Common myeloid progenitor, CD34-positive (primary cell): ENCODE results near the gene RPN2.

ENCODE experiments used
- CTCF ChIA-PET: fragments of 350-600 bp; sonication (Branson Sonifier 250); formaldehyde crosslinking; loops from one replicate; lab custom pipeline; 2021; ENCODE audit warnings: antibody characterized with exemption; lab: Charles Lee
- POLR2A ChIA-PET: fragments of 350-600 bp; sonication (Branson Sonifier 250); formaldehyde crosslinking; loops from one replicate; lab custom pipeline; 2021; ENCODE audit warnings: antibody characterized with exemption; lab: Charles Lee
- DNase-seq, 3 donors: peaks; one replicate each; pipeline versions ENCODE4 v3.0.0 to v3.0.0-alpha.2; 2013
- H3K27ac ChIP-seq, 2 experiments: 1 replicate in 1 of 2; 2 replicates in 1 of 2; pipeline ENCODE4 v1.7.0; 2013; ENCODE audit warnings: inconsistent platforms in 2 of 2, low read length in 2 of 2, mild to moderate bottlenecking in 2 of 2, low read depth in 1 of 2, moderate library complexity in 1 of 2; ENCODE audit not compliant: severe bottlenecking in 2 of 2, insufficient read depth in 1 of 2, poor library complexity in 1 of 2
- H3K27me3 ChIP-seq, 5 experiments: replicated peaks in 2 of 5; 1 replicate in 3 of 5; 2 replicates in 2 of 5; pipeline versions ENCODE4 v1.6.1 to v1.7.0; 2013; ENCODE audit warnings: low read length in 4 of 5, mild to moderate bottlenecking in 2 of 5, moderate library complexity in 2 of 5, inconsistent platforms in 1 of 5; ENCODE audit not compliant: insufficient read depth in 5 of 5, control insufficient read depth in 4 of 5
- H3K36me3 ChIP-seq, 4 experiments: 1 replicate in 2 of 4; 2 replicates in 2 of 4; pipeline versions ENCODE4 v1.6.1 to v1.7.0; 2013; ENCODE audit warnings: low read length in 3 of 4, control low read depth in 1 of 4, mild to moderate bottlenecking in 1 of 4; ENCODE audit not compliant: control insufficient read depth in 4 of 4, insufficient read depth in 4 of 4
- H3K4me1 ChIP-seq, 4 experiments: 1 replicate in 3 of 4; 2 replicates in 1 of 4; pipeline versions ENCODE4 v1.6.1 to v1.7.1; 2013; ENCODE audit warnings: low read length in 3 of 4, mild to moderate bottlenecking in 3 of 4, control low read depth in 1 of 4, inconsistent platforms in 1 of 4, moderate library complexity in 1 of 4; ENCODE audit not compliant: control insufficient read depth in 4 of 4, insufficient read depth in 4 of 4; ENCODE audit errors: control extremely low read depth in 1 of 4
- H3K4me3 ChIP-seq, 7 experiments: 1 replicate in 4 of 7; 2 replicates in 3 of 7; pipeline versions ENCODE4 v1.5.1 to v1.7.0; 2013; ENCODE audit warnings: mild to moderate bottlenecking in 7 of 7, low read length in 6 of 7, moderate library complexity in 6 of 7, inconsistent platforms in 2 of 7, low read depth in 2 of 7, control low read depth in 1 of 7; ENCODE audit not compliant: insufficient read depth in 4 of 7, control insufficient read depth in 1 of 7; ENCODE audit errors: extremely low read depth in 1 of 7
- H3K9me3 ChIP-seq, 5 experiments: 1 replicate in 4 of 5; 2 replicates in 1 of 5; pipeline versions ENCODE4 v1.6.1 to v1.7.1; 2013; ENCODE audit warnings: low read length in 4 of 5, mild to moderate bottlenecking in 2 of 5, inconsistent platforms in 1 of 5, low read depth in 1 of 5, moderate library complexity in 1 of 5; ENCODE audit not compliant: control insufficient read depth in 4 of 5, insufficient read depth in 2 of 5; ENCODE audit errors: control extremely low read depth in 1 of 5
- whole genome bisulfite sequencing: methylation state at CpG from one replicate; pipeline ENCODE4 v1.1.5; 2013; ENCODE audit not compliant: insufficient coverage; 5-methylcytosine and 5-hydroxymethylcytosine counted together

Gene RPN2

GRCh38 chr20:37237656-37238055 lies 58.5 kb downstream of the RPN2 start:
- ChIA-PET CTCF (interaction anchor here (1.0 kb wide), 1 partner anchor 12 kb away, joined by 4 read pairs; no protein-coding TSS in a partner anchor), POLR2A (no interaction called here)
- Histone ChIP-seq H3K27me3 (no peaks in the 10 kb centered on the region), H3K36me3 (peaks cover 37 to 97% (median 81%) of the 10 kb centered on the region in 4 experiments), H3K4me1 (no peaks in the 10 kb centered on the region), H3K4me3 (no peak overlapping the region), H3K27ac (no peak overlapping the region), H3K9me3 (no peaks in the 10 kb centered on the region)
- no peak for DNase-seq
- 97% methylated on average over 4 of the region's 5 CpGs for WGBS

DNA sequence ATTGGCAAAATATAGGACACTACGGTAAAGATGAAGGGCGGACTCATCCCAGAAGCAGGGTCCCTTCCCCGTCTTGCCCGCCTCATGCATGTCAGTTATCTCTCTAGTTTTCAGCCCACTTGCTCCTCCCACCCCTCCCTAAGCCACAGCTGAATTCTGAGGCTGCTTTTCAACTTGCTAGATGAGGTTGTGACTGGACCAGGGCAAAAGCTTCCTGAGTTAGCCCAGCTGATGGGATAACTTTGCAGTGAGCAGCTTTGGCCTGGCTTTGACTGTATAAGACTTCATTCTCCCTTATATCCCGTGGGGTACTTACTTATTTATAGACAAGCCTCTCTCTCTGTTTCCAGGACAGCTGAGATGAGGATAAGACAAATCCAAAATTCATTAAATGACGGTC lies 59.3 kb downstream of the RPN2 start:
- no peak for DNase-seq
- Histone ChIP-seq H3K4me3 (no peak overlapping the region), H3K27me3 (no peaks in the 10 kb centered on the region), H3K4me1 (no peaks in the 10 kb centered on the region), H3K9me3 (no peaks in the 10 kb centered on the region), H3K36me3 (peaks cover 37 to 98% (median 80%) of the 10 kb centered on the region in 4 experiments), H3K27ac (no peak overlapping the region)
- POLR2A ChIA-PET, result no interaction called here
- CTCF ChIA-PET, result interaction anchor here (1.0 kb wide), 1 partner anchor 11 kb away, joined by 4 read pairs; no protein-coding TSS in a partner anchor
- WGBS, result 100% methylated on average over 5 of the region's 6 CpGs

DNA sequence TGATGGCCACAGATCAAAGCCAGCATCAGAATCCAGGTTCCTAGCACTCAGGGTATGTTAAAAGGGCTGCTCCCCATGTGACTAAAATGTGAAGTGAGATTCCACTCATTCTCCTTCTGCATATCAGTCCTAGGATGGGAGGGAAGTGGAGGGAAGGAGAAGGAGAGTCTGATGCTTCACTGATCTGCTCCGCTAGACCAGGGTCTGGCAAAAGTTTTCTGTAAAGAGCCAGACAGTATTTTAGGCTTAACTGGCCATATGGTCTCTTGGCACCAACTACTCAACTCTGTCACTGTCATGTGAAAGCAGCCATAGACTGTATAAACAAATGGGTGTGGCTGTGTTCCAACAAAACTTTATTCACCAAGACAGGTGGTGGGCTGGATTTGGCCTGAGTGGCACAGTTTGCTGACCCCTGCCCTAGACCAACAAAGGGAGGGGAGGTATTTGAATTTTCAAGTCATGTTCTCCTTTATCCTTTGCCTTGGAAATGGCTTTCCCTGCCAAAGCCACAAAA lies 59.9 kb downstream of the RPN2 start:
- no peak for DNase-seq
- Histone ChIP-seq H3K27me3 (no peaks in the 10 kb centered on the region), H3K4me3 (no peak overlapping the region), H3K36me3 (peaks cover 33 to 98% (median 79%) of the 10 kb centered on the region in 4 experiments), H3K9me3 (no peaks in the 10 kb centered on the region), H3K27ac (no peak overlapping the region), H3K4me1 (no peaks in the 10 kb centered on the region)
- ChIA-PET POLR2A (no interaction called here), CTCF (no interaction called here)
- WGBS, result no CpG with 5 or more reads among the region's 1 CpG

DNA sequence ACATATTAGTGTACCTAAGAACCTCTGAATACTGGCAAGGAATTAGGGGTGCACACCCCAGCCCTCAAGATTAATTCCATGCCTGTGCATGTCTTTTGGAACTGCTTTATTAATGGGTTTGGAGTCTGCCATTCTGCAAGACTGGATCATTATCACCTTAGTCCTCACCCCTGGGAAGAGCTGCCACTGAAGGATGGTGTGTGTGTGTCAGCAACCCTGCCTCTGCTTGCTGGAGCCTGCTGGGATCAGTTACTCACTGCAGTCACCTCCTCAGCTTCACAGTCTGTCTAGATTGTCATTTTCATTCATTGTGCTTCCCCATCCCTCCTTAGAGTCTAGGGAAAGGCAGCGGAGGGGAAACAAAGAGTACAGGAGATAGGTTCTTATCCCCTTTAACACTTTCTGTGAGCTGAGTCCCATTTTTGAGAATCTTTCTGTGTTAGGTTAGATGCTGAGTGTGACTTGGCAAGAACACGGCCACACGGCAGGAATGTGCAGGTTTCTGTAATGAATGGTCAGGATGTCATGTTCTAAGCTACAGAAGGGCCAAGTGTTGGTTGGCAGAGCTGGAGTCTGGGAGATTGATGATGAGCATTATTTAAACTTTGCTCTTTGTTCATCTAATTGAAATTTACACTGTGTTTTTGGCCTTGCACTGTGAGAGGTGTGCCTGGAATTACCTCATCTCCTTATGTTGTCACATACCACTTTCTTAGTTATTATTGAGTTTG lies 61.4 kb downstream of the RPN2 start:
- 93% methylated on average over 2 of the region's 3 CpGs for WGBS
- DNase-seq, result no peak
- CTCF ChIA-PET, result no interaction called here
- Histone ChIP-seq H3K9me3 (no peaks in the 10 kb centered on the region), H3K27ac (no peak overlapping the region), H3K4me1 (no peaks in the 10 kb centered on the region), H3K36me3 (peaks cover 26 to 87% (median 70%) of the 10 kb centered on the region in 4 experiments), H3K4me3 (no peak overlapping the region), H3K27me3 (no peaks in the 10 kb centered on the region)
- POLR2A ChIA-PET, result no interaction called here

DNA sequence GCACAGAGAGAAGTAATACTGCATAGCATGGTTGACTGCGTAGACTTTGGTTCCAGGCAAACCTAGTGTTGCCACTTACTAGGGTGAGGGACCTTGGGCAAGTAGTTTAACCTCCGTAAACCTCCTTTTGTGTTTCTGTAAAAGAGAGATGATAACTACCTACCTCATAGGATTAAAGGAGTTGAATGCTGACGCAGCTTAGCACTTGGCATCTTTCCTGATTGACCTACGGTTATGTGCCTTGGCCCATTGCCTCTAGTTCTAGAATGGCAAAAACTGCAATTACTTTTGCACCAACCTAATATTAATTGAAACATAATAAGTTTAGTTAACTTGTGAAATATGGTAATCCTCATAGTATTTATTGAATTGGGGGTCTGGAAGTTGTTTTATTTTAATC lies 63.4 kb downstream of the RPN2 start:
- no peaks in the 10 kb centered on the region for H3K27me3 ChIP-seq
- H3K27ac ChIP-seq, result no peak overlapping the region
- no peaks in the 10 kb centered on the region for H3K9me3 ChIP-seq
- no peak for DNase-seq
- no peak overlapping the region for H3K4me3 ChIP-seq
- ChIA-PET CTCF (interaction anchor here (0.8 to 1.4 kb wide), 2 partner anchors 47 to 170 kb away, joined by 3 to 4 read pairs; no protein-coding TSS in a partner anchor), POLR2A (no interaction called here)
- no peaks in the 10 kb centered on the region for H3K4me1 ChIP-seq
- peaks cover 17 to 67% (median 53%) of the 10 kb centered on the region in 4 experiments for H3K36me3 ChIP-seq
- WGBS, result 100% methylated on average over 3 of the region's 4 CpGs

GRCh38 chr20:37243076-37243936 lies 64.2 kb downstream of the RPN2 start:
- CTCF ChIA-PET, result interaction anchor here (0.8 to 1.4 kb wide), 3 partner anchors 20 to 47 kb away, joined by 3 to 4 read pairs (median 3); no protein-coding TSS in a partner anchor
- Histone ChIP-seq H3K27ac (no peak overlapping the region), H3K4me1 (no peaks in the 10 kb centered on the region), H3K9me3 (no peaks in the 10 kb centered on the region), H3K27me3 (no peaks in the 10 kb centered on the region), H3K4me3 (no peak overlapping the region), H3K36me3 (peaks cover 17 to 59% (median 46%) of the 10 kb centered on the region in 4 experiments)
- WGBS, result 99% methylated on average over 15 of the region's 16 CpGs
- DNase-seq, result no peak
- POLR2A ChIA-PET, result no interaction called here
